ENCODE measurements around the gene ABCA3.

ABCA3 gene

DNA sequence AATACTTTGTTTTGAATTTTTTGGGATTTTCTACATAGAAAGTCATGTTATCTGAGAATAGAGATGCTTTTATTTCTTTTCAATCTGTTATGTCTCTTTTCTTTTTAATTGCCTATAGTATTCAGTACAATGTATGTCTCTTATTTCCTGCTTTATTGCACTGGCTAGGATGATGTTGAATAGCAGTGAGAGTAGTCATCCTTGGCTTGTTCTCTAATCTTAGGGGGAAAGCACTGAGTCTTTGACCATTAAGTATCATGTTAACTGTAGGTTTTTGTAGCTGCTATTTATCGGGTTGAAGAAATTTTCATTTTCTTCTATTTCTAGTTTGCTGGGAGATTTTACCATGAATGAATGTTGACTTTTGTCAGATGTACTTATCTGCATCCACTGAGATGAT lies 10.0 kb upstream of the ABCA3 start:
- H3K36me3 ChIP-seq: no peaks in the 10 kb centered on the region
- intact Hi-C loops (cut with DNase I; ENCODE audit: low total_unique reads): no loop called here
- no peak overlapping the region for H3K4me3 ChIP-seq
- no peaks in the 10 kb centered on the region for H3K4me1 ChIP-seq
- H3K27me3 ChIP-seq: peaks cover 0 to 19% of the 10 kb centered on the region in 2 donors
- H3K27ac ChIP-seq: no peak overlapping the region
- no peaks in the 10 kb centered on the region for H3K9me3 ChIP-seq
- DNase-seq: no peak
- TF ChIP-seq, protein P1, sequence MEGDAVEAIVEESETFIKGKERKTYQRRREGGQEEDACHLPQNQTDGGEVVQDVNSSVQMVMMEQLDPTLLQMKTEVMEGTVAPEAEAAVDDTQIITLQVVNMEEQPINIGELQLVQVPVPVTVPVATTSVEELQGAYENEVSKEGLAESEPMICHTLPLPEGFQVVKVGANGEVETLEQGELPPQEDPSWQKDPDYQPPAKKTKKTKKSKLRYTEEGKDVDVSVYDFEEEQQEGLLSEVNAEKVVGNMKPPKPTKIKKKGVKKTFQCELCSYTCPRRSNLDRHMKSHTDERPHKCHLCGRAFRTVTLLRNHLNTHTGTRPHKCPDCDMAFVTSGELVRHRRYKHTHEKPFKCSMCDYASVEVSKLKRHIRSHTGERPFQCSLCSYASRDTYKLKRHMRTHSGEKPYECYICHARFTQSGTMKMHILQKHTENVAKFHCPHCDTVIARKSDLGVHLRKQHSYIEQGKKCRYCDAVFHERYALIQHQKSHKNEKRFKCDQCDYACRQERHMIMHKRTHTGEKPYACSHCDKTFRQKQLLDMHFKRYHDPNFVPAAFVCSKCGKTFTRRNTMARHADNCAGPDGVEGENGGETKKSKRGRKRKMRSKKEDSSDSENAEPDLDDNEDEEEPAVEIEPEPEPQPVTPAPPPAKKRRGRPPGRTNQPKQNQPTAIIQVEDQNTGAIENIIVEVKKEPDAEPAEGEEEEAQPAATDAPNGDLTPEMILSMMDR (IDR thresholded peaks at IDR 0.05): no peak

DNA sequence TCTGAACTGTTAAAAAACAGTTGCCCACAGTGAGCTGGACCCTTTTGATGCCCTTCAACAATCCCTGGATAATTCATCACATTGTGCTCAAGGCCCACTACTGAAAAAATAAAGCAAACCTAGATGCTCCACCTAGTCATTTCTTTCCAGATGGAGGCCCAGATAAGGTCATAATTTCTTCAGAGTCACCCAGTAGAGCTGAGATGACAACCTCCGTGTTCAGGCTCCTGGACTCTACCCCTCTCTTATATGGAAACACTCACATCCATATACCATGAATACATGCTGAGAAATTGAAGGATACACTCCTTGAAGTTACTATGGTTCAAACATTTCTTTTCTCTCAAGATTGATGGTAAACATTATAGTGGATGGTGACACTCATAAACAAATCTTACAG lies 2.7 kb upstream of the ABCA3 start:
- intact Hi-C loops (cut with DNase I; ENCODE audit: low total_unique reads): loop anchor here (10.0 kb wide), 1 partner anchor 132 kb away; the partner anchor contains the start of genes NTN3 and TBC1D24
- TF ChIP-seq, protein P1 (IDR thresholded peaks at IDR 0.05): no peak
- Histone ChIP-seq H3K9me3 (no peaks in the 10 kb centered on the region), H3K27ac (no peak overlapping the region), H3K36me3 (no peaks in the 10 kb centered on the region), H3K4me3 (no peak overlapping the region), H3K27me3 (no peaks in the 10 kb centered on the region), H3K4me1 (peaks cover 0 to 28% (median 22%) of the 10 kb centered on the region in 4 donors)
- no peak for DNase-seq

DNA sequence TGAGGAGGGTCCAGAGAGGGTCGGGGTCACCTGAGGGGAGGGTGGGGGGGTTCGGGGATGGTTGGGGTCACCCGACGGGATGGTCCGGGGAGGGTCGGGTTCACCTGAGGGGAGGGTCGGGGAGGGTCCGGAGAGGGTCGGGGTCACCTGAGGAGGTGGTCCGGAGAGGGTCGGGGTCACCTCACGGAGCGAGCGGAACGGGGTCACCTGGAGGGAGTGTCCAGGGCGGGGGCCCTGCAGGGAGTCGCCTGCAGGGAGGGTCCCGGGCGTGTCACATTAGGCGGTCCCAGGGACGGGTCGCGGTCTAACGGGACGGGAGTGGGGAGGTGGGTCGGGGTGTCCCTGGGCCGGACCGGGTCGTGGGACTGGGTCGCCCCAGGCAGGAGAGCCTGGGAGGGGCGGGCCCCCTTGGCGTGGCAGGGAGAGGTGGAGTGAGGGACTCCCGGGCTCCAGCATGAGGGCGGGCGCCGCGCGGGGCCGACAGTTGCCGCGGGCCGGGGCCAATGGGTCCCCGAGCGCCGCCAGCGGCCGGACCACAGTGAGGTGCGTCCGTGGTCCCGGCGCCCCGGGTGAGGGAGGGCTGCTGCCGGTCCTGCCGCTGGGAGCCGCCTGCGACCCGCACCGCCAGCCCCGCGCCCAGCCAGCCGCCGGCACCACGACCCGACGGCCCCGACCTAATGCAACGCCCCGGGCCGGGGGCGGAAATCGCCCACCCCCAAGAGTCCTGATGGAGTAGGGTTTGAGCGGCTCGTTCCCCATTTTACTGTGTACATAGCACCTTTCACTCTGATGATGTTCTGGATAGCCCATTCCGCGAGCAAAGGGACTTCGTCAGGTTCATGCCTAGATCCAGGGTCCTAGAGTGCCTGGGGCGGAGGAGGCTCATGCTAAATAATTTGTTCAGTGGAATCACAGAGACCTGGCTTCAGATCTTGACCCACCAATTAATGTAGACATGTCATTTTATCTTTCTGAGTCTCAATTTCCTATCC lies 1.2 kb upstream of the ABCA3 start:
- H3K4me1 ChIP-seq: peaks cover 0 to 30% (median 24%) of the 10 kb centered on the region in 4 donors
- TF ChIP-seq, protein P1 (IDR thresholded peaks at IDR 0.05): no peak
- H3K36me3 ChIP-seq: no peaks in the 10 kb centered on the region
- DNase-seq: no peak
- no peaks in the 10 kb centered on the region for H3K9me3 ChIP-seq
- H3K27ac ChIP-seq: no peak overlapping the region
- no peaks in the 10 kb centered on the region for H3K27me3 ChIP-seq
- H3K4me3 ChIP-seq: peak overlapping the region in 1 of 2 donors; percentile 87
- intact Hi-C loops (cut with DNase I; ENCODE audit: low total_unique reads): loop anchor here (2.0 to 10.0 kb wide), 3 partner anchors 87 to 159 kb away; partner anchors contain the start of genes CCNF, NTN3 and TBC1D24

- peak overlapping the region; percentile 73 to 87 for H3K4me3 ChIP-seq
- H3K9me3 ChIP-seq: no peaks in the 10 kb centered on the region
- DNase-seq: peak; percentile 31 to 75
- H3K27me3 ChIP-seq: no peaks in the 10 kb centered on the region
- peak overlapping the region; percentile 62 to 66 for H3K27ac ChIP-seq
- peaks cover 0 to 30% (median 24%) of the 10 kb centered on the region in 4 donors for H3K4me1 ChIP-seq
- no peaks in the 10 kb centered on the region for H3K36me3 ChIP-seq
- intact Hi-C loops (cut with DNase I; ENCODE audit: low total_unique reads): loop anchor here (2.0 to 10.0 kb wide), 3 partner anchors 89 to 161 kb away; partner anchors contain the start of genes CCNF, NTN3 and TBC1D24
- TF ChIP-seq, protein P1 (IDR thresholded peaks at IDR 0.05): no peak
Observed at GRCh38 chr16:2339521-2340484, 725 bp downstream of the ABCA3 start.

All from tibial artery (tissue), 4 donors.